HCT116 (cell line): ENCODE results near the gene S100A1. TPM values are rescaled to one million over a fixed set of nuclear protein-coding genes. Genes with fewer than 3 reads are reported as not detected.

ENCODE experiments used
- ATAC-seq: fragments of 200-7000 bp; cut with Tn5 transposase; 2 replicates; pipeline ENCODE4 v1.9.1; 2020; ENCODE audit warnings: mild to moderate bottlenecking, moderate library complexity
- BruUV-seq: library from RNA; stranded (reverse); fragments of 400-500 nt; replicated peaks from 2 replicates; lab custom pipeline; 2021; lab: Mats Ljungman, UMichigan
- CTCF ChIA-PET: fragments of 300-600 bp; sonication (Branson Sonifier 250); formaldehyde crosslinking; loops from one replicate; lab custom pipeline; 2021; ENCODE audit warnings: antibody characterized with exemption; lab: Charles Lee
- POLR2A ChIA-PET: fragments of 300-600, 350-600 bp; sonication (Branson Sonifier 250); formaldehyde crosslinking; loops from one replicate; lab custom pipeline; 2021; ENCODE audit warnings: antibody characterized with exemption; lab: Charles Lee
- RAD21 ChIA-PET, 2 experiments: fragments of 300-600 bp; sonication (Branson Sonifier 250); formaldehyde crosslinking; loops; one replicate each; lab custom pipeline; 2023; ENCODE audit warnings: low total read pairs in 2 of 2; ENCODE audit not compliant: uncharacterized antibody in 2 of 2, unreplicated experiment in 2 of 2, low non-redundant PET in 1 of 2; lab: Charles Lee
- DNase-seq: peaks from one replicate; pipeline ENCODE4 v3.0.0-alpha.2; 2010; ENCODE audit warnings: low read depth, low spot score
- H2AFZ ChIP-seq: fragments of 200-600 bp; shearing (Covaris generic), sonication (generic); 2 replicates; pipeline ENCODE4 v1.6.1; 2017; ENCODE audit warnings: low read depth, mixed run types, mixed read lengths, antibody characterized with exemption, low read length; ENCODE audit not compliant: poor library complexity, severe bottlenecking
- H3K27ac ChIP-seq: 2 replicates; pipeline ENCODE4 v1.5.1; 2012; ENCODE audit warnings: low read depth, low read length
- H3K27me3 ChIP-seq: fragments of 200-600 bp; sonication (generic); 2 replicates; pipeline ENCODE4 v1.6.1; 2016; ENCODE audit warnings: mixed run types, low read length, mixed read lengths; ENCODE audit not compliant: insufficient read depth
- H3K36me3 ChIP-seq, 2 experiments: fragments of 200-500 bp in 1 of 2; fragments of 200-600 bp in 1 of 2; sonication (Bioruptor generic) in 1 of 2; sonication (generic) in 1 of 2; 2 replicates each; pipeline versions ENCODE4 v1.5.1 to v1.6.1; 2014 to 2016; ENCODE audit warnings: low read length in 2 of 2, inconsistent platforms in 1 of 2, mixed read lengths in 1 of 2, mixed run types in 1 of 2; ENCODE audit not compliant: insufficient read depth in 2 of 2, control insufficient read depth in 1 of 2
- H3K4me1 ChIP-seq, 2 experiments: fragments of 200-600 bp in 1 of 2; sonication (generic) in 1 of 2; 2 replicates each; pipeline versions ENCODE4 v1.5.1 to v1.6.1; 2012 to 2017; ENCODE audit warnings: low read length in 2 of 2, inconsistent platforms in 1 of 2, mild to moderate bottlenecking in 1 of 2, mixed read lengths in 1 of 2, mixed run types in 1 of 2, moderate library complexity in 1 of 2; ENCODE audit not compliant: insufficient read depth in 2 of 2, control insufficient read depth in 1 of 2
- H3K4me2 ChIP-seq: fragments of 200-600 bp; sonication (generic); 2 replicates; pipeline ENCODE4 v1.6.1; 2017; ENCODE audit warnings: mixed run types, low read length, mixed read lengths
- H3K4me3 ChIP-seq, 2 experiments: fragments of 200-600 bp in 1 of 2; sonication (generic) in 1 of 2; replicated peaks in 1 of 2; 2 replicates each; pipeline ENCODE4 v1.5.1; 2011 to 2016; ENCODE audit warnings: low read length in 2 of 2, control low read depth in 1 of 2, low read depth in 1 of 2, mild to moderate bottlenecking in 1 of 2, mixed read lengths in 1 of 2, mixed run types in 1 of 2
- H3K79me2 ChIP-seq: fragments of 200-600 bp; sonication (generic); 2 replicates; pipeline ENCODE4 v1.6.1; 2017; ENCODE audit warnings: mild to moderate bottlenecking, mixed run types, low read length, moderate library complexity, mixed read lengths; ENCODE audit not compliant: insufficient read depth
- H3K9ac ChIP-seq: fragments of 200-600 bp; sonication (generic); 2 replicates; pipeline ENCODE4 v1.6.1; 2016; ENCODE audit warnings: low read length, mixed read lengths
- H3K9me2 ChIP-seq: fragments of 200-600 bp; sonication (generic), shearing (Covaris generic); 2 replicates; pipeline ENCODE4 v1.6.1; 2017; ENCODE audit warnings: mixed run types, mild to moderate bottlenecking, moderate library complexity; ENCODE audit not compliant: insufficient read depth
- H3K9me3 ChIP-seq, 2 experiments: fragments of 200-500 bp in 1 of 2; fragments of 200-600 bp in 1 of 2; sonication (Bioruptor generic) in 1 of 2; sonication (generic) in 1 of 2; 2 replicates each; pipeline ENCODE4 v1.6.1; 2014 to 2017; ENCODE audit warnings: low read length in 2 of 2, mixed read lengths in 2 of 2, inconsistent platforms in 1 of 2, low read depth in 1 of 2, mild to moderate bottlenecking in 1 of 2, mixed run types in 1 of 2, moderate library complexity in 1 of 2; ENCODE audit not compliant: control insufficient read depth in 1 of 2, insufficient read depth in 1 of 2
- H4K20me1 ChIP-seq: fragments of 200-600 bp; sonication (generic), shearing (Covaris generic); 2 replicates; pipeline ENCODE4 v1.6.1; 2017; ENCODE audit warnings: mixed run types, mild to moderate bottlenecking, moderate library complexity; ENCODE audit not compliant: insufficient read depth
- CBX3 ChIP-seq: IDR thresholded peaks from 2 replicates; pipeline ENCODE4 v1.6.1; 2012; ENCODE audit warnings: low read depth
- EGR1 ChIP-seq: IDR thresholded peaks from 2 replicates; pipeline ENCODE4 v1.6.1; 2012; ENCODE audit warnings: low read depth
- ELF1 ChIP-seq: IDR thresholded peaks from 2 replicates; pipeline ENCODE4 v1.6.1; 2012; ENCODE audit warnings: low read depth, borderline replicate concordance
- EZH2 ChIP-seq: fragments of 200-600 bp; sonication (generic); IDR thresholded peaks from 2 replicates; pipeline ENCODE4 v1.6.1; 2017; ENCODE audit warnings: antibody characterized with exemption, mixed run types
- EZH2phosphoT487 ChIP-seq: fragments of 200-600 bp; IDR thresholded peaks from 2 replicates; pipeline ENCODE4 v1.6.1; 2018; ENCODE audit warnings: antibody characterized with exemption, borderline replicate concordance
- FOSL1 ChIP-seq: IDR thresholded peaks from 2 replicates; pipeline ENCODE4 v1.6.1; 2012; ENCODE audit warnings: low read depth
- JUND ChIP-seq: IDR thresholded peaks from 2 replicates; pipeline ENCODE4 v1.6.1; 2012
- POLR2A ChIP-seq: IDR thresholded peaks from 2 replicates; pipeline ENCODE4 v1.7.0; 2011; ENCODE audit warnings: borderline replicate concordance; ENCODE audit not compliant: insufficient read depth, insufficient read length; ENCODE audit errors: extremely low read depth
- RAD21 ChIP-seq: IDR thresholded peaks from 2 replicates; pipeline ENCODE4 v1.6.1; 2012; ENCODE audit warnings: low read depth, mild to moderate bottlenecking
- SIN3A ChIP-seq: IDR thresholded peaks from 2 replicates; pipeline ENCODE4 v1.6.1; 2012; ENCODE audit warnings: low read depth
- SP1 ChIP-seq: IDR thresholded peaks from 2 replicates; pipeline ENCODE4 v1.6.1; 2012; ENCODE audit warnings: low read depth
- SRF ChIP-seq: IDR thresholded peaks from 2 replicates; pipeline ENCODE4 v1.6.1; 2012; ENCODE audit warnings: low read depth
- TCF7L2 ChIP-seq: IDR thresholded peaks from 2 replicates; pipeline ENCODE4 v1.7.0; 2011; ENCODE audit warnings: borderline replicate concordance, inconsistent platforms; ENCODE audit not compliant: insufficient read depth, insufficient read length; ENCODE audit errors: extremely low read depth
- YY1 ChIP-seq: IDR thresholded peaks from 2 replicates; pipeline ENCODE4 v1.6.1; 2011; ENCODE audit warnings: low read length, low read depth, moderate library complexity, mild to moderate bottlenecking; ENCODE audit not compliant: insufficient replicate concordance; ENCODE audit errors: extremely low read depth
- ZFX ChIP-seq: fragments of 450-650 bp; IDR thresholded peaks from 2 replicates; pipeline ENCODE4 v1.6.1; 2017
- ZNF274 ChIP-seq: fragments of 200-500 bp; sonication (Bioruptor generic); IDR thresholded peaks from 2 replicates; pipeline ENCODE4 v1.6.1; 2014; ENCODE audit warnings: mild to moderate bottlenecking, low read depth, low read length, inconsistent platforms
- intact Hi-C: fragments of 100-400 bp; cut with micrococcal nuclease; formaldehyde crosslinking; loops from 2 replicates; pipeline ENCODE4 v1.10.0; 2022
- total RNA-seq: library from RNA; stranded (reverse); gene quantifications from one replicate; pipeline ENCODE4 v1.2.1, GENCODE V29; 2021; ENCODE audit not compliant: unreplicated experiment
- TF ChIP-seq, protein P1 (sequence below), 3 experiments: fragments of 200-600 bp in 1 of 3; sonication (generic) in 1 of 3; IDR thresholded peaks in 2 of 3; conservative IDR thresholded peaks in 1 of 3; 2 replicates each; pipeline ENCODE4 v1.5.1; 2012 to 2017; ENCODE audit warnings: low read depth in 2 of 3, low read length in 2 of 3, antibody characterized with exemption in 1 of 3, borderline replicate concordance in 1 of 3, control low read depth in 1 of 3, mild to moderate bottlenecking in 1 of 3, mixed read lengths in 1 of 3, mixed run types in 1 of 3, moderate library complexity in 1 of 3; ENCODE audit not compliant: insufficient read depth in 1 of 3
- TF ChIP-seq, protein P2 (sequence below): IDR thresholded peaks from 2 replicates; pipeline ENCODE4 v1.6.1; 2012
- TF ChIP-seq, protein P3 (sequence below): IDR thresholded peaks from 2 replicates; pipeline ENCODE4 v1.6.1; 2011; ENCODE audit warnings: mild to moderate bottlenecking, low read length, moderate library complexity; ENCODE audit not compliant: insufficient replicate concordance; ENCODE audit errors: extremely low read depth
- TF ChIP-seq, protein P4 (sequence below): IDR thresholded peaks from 2 replicates; pipeline ENCODE4 v1.6.1; 2012

The S100A1 gene
- total RNA-seq, 1 experiment from 2014 or later, result 0.30 TPM

DNA sequence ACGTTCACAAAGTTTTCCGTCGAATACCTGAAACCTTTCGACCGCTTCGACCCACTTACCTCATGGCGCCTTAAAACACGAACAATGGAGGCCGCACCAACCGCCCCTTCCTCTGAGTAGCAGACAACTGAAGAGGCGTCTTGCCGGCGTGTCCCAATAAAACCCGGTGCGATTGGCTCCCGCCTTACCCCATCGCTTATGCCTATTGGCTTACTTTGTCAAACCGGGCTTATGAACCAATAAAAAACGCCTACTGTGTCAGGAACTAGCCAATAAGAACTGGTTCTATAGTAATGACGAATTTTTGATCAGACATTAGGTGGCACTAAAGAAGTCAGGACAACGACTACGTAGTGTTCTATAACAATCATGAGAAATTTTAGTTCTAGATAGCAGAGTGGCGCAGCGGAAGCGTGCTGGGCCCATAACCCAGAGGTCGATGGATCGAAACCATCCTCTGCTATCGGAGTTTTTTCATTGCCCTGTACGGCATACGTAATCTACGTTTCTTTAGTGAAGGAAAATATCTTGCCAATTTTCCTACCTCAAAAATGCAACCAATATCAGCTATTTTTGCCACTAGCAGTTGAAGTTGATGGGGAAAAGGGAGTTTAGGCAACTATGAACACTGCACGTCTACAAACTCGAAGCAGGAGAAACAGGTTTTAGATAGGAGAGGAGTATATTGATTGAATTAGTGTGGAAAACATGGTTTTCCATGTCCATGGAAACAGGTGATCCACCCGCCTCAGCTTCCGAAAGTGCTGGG is 42.8 kb downstream of the S100A1 start, which contains the start of gene ILF2:
Gene ILF2 (minus strand): TSS at position 135 of the 769 bp plus-strand sequence. CDS start 71 bp downstream, at position 64.
- Histone ChIP-seq H3K27ac (peak within 1 kb of the TSS; percentile 80), H3K27me3 (no peaks in the 10 kb centered on the region), H3K4me1 (peaks cover 10 to 24% of the 10 kb centered on the region in 2 experiments), H3K4me3 (peak within 1 kb of the TSS; percentile 73 to 97), H3K9me3 (no peaks in the 10 kb centered on the region), H3K36me3 (peaks cover 29 to 39% of the 10 kb centered on the region in 2 experiments), H3K79me2 (peaks cover 47% of the 10 kb centered on the region), H2AFZ (peak within 1 kb of the TSS; percentile 99), H3K9ac (peak within 1 kb of the TSS; percentile 97), H4K20me1 (no peaks in the 10 kb centered on the region), H3K4me2 (peak within 1 kb of the TSS; percentile 91), H3K9me2 (no peaks in the 10 kb centered on the region)
- ATAC-seq (peak; percentile 86), DNase-seq (peak; percentile 99)
- ChIA-PET RAD21 (interaction anchor here (0.8 to 1.6 kb wide), 2 partner anchors 315 to 316 kb away, joined by 3 read pairs; partner anchors contain the start of gene RAB13 (in 1 of the 2)), POLR2A (interaction anchor here (0.8 to 2.5 kb wide), 7 partner anchors 9 to 320 kb away, joined by 3 to 10 read pairs (median 8); partner anchors contain the start of genes INTS3, RPS27 and SLC27A3), CTCF (interaction anchor here (1.2 to 1.6 kb wide), 4 partner anchors 59 to 315 kb away, joined by 3 to 6 read pairs (median 6); partner anchors contain the start of gene RAB13)
- intact Hi-C loops, result loop anchor here (1.0 to 10.0 kb wide), 2 partner anchors 99 to 104 kb away; partner anchors contain the start of gene SLC27A3
- BruUV-seq, result no TSS peak
- TF ChIP-seq SRF, result no peak
- TF ChIP-seq POLR2A, result peak; percentile 84
- TF ChIP-seq RAD21, result peak; percentile 21; the same call in 1 of the 2 replicates
- no peak; the same call in 1 of the 2 replicates for TF ChIP-seq JUND
- TF ChIP-seq FOSL1, result peak; percentile 30
- TF ChIP-seq EGR1, result peak; percentile 55; the same call in 1 of the 2 replicates
- TF ChIP-seq YY1, result peak; percentile 81
- peak; percentile 79; the same call in 1 of the 2 replicates for TF ChIP-seq SIN3A
- TF ChIP-seq EZH2phosphoT487, result no peak
- TF ChIP-seq ELF1, result no peak; the same call in 1 of the 2 replicates
- TF ChIP-seq SP1, result peak; percentile 99
- no peak for TF ChIP-seq EZH2
- TF ChIP-seq, protein P1, sequence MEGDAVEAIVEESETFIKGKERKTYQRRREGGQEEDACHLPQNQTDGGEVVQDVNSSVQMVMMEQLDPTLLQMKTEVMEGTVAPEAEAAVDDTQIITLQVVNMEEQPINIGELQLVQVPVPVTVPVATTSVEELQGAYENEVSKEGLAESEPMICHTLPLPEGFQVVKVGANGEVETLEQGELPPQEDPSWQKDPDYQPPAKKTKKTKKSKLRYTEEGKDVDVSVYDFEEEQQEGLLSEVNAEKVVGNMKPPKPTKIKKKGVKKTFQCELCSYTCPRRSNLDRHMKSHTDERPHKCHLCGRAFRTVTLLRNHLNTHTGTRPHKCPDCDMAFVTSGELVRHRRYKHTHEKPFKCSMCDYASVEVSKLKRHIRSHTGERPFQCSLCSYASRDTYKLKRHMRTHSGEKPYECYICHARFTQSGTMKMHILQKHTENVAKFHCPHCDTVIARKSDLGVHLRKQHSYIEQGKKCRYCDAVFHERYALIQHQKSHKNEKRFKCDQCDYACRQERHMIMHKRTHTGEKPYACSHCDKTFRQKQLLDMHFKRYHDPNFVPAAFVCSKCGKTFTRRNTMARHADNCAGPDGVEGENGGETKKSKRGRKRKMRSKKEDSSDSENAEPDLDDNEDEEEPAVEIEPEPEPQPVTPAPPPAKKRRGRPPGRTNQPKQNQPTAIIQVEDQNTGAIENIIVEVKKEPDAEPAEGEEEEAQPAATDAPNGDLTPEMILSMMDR (IDR thresholded peaks at IDR 0.05 in 2 of 3, conservative IDR thresholded peaks at IDR 0.05 in 1 of 3; ENCODE audit: borderline replicate concordance in 1 of 3, insufficient read depth in 1 of 3, low read depth in 2 of 3, low read length in 2 of 3), result no peak; a peak in 1 of 6 replicates
- TF ChIP-seq, protein P2, sequence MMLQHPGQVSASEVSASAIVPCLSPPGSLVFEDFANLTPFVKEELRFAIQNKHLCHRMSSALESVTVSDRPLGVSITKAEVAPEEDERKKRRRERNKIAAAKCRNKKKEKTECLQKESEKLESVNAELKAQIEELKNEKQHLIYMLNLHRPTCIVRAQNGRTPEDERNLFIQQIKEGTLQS, result peak; percentile 100
- TF ChIP-seq, protein P3, sequence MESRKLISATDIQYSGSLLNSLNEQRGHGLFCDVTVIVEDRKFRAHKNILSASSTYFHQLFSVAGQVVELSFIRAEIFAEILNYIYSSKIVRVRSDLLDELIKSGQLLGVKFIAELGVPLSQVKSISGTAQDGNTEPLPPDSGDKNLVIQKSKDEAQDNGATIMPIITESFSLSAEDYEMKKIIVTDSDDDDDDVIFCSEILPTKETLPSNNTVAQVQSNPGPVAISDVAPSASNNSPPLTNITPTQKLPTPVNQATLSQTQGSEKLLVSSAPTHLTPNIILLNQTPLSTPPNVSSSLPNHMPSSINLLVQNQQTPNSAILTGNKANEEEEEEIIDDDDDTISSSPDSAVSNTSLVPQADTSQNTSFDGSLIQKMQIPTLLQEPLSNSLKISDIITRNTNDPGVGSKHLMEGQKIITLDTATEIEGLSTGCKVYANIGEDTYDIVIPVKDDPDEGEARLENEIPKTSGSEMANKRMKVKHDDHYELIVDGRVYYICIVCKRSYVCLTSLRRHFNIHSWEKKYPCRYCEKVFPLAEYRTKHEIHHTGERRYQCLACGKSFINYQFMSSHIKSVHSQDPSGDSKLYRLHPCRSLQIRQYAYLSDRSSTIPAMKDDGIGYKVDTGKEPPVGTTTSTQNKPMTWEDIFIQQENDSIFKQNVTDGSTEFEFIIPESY, result no peak
- TF ChIP-seq ZFX, result no peak; the same call in 1 of the 2 replicates
- TF ChIP-seq ZNF274, result no peak
- TF ChIP-seq, protein P4, sequence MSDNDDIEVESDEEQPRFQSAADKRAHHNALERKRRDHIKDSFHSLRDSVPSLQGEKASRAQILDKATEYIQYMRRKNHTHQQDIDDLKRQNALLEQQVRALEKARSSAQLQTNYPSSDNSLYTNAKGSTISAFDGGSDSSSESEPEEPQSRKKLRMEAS, result peak; percentile 89
- TF ChIP-seq CBX3, result no peak; the same call in 1 of the 2 replicates
- TF ChIP-seq TCF7L2, result peak; percentile 64
